ENCODE results near the gene MOB1A. TPM values are rescaled to one million over a fixed set of nuclear protein-coding genes. Genes with fewer than 3 reads are reported as not detected.

Gene MOB1A
- total RNA-seq, 2 experiments from 2014 or later: 163 to 165 TPM

DNA sequence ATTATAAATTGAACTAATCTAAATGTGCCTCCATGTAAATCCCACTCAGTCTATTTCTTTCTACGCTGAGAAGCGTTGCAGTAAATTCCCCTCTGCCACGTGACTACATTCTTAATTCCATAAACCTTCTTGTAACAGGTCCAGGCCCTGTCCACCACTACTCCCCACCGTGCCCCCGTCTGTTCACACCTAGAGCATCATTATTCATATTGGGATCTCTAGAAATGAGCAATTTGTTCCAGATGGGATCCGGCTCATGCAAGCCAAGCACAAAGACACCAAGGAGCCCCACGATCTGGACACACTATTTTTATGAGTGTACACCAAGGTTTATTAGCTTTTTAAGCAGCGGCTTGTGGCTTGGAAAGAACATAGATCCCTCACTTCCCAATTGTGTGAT, 69.1 kb downstream of the MOB1A start:
- H3K27ac Mint-ChIP-seq: no peak overlapping the region
- no peak for DNase-seq

GRCh38 chr2:74107071-74107470, 71.6 kb downstream of the MOB1A start:
- no peaks in the 10 kb centered on the region for H3K4me1 Mint-ChIP-seq
- H3K27me3 Mint-ChIP-seq: no peaks in the 10 kb centered on the region
- peaks cover 2% of the 10 kb centered on the region for H3K36me3 Mint-ChIP-seq (ENCODE audit: low read depth)
- no peak overlapping the region for H3K27ac Mint-ChIP-seq
- no peak for DNase-seq
- ChIA-PET CTCF (no interaction called here), POLR2A (no interaction called here)
- H3K9me3 Mint-ChIP-seq: no peaks in the 10 kb centered on the region
- H3K4me3 Mint-ChIP-seq: no peak overlapping the region

More for the DNA sequence above, 69.1 kb downstream of the MOB1A start:
- POLR2A ChIA-PET: no interaction called here
- peaks cover 2% of the 10 kb centered on the region for H3K36me3 Mint-ChIP-seq (ENCODE audit: low read depth)
- H3K9me3 Mint-ChIP-seq: no peaks in the 10 kb centered on the region
- H3K4me3 Mint-ChIP-seq: no peak overlapping the region
- no peaks in the 10 kb centered on the region for H3K4me1 Mint-ChIP-seq
- peaks cover 4% of the 10 kb centered on the region for H3K27me3 Mint-ChIP-seq
- CTCF ChIA-PET: interaction anchor here (2.9 kb wide), 1 partner anchor 11 kb away, joined by 17 read pairs; no protein-coding TSS in a partner anchor

DNA sequence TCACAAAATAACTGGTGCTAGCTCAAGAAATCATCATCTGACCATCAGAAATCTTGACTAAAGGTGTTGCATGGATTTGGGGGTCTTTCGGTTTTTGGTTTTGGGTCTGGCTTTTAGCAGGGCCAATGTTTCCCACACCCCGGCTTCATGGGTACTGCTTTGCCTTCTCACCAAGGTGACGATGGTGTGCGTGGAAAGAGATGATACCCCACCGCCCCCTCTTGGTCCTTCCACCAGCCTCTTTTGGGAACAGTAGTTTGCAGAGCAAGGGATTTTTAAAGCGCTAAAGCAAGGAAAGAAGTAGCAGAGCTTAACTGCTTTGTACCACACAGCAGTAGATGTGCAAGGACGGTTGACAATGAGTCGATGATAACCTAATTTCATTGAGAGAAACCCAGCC, 73.3 kb downstream of the MOB1A start:
- Mint-ChIP-seq H3K4me1 (no peaks in the 10 kb centered on the region), H3K9me3 (no peaks in the 10 kb centered on the region), H3K27ac (no peak overlapping the region), H3K4me3 (no peak overlapping the region), H3K27me3 (no peaks in the 10 kb centered on the region), H3K36me3 (ENCODE audit: low read depth) (peaks cover 9% of the 10 kb centered on the region)
- ChIA-PET CTCF (interaction anchor here (1.2 kb wide), 1 partner anchor 85 kb away, joined by 3 read pairs; no protein-coding TSS in a partner anchor), POLR2A (no interaction called here)
- DNase-seq: no peak

- no peaks in the 10 kb centered on the region for H3K27me3 Mint-ChIP-seq
- peaks cover 11% of the 10 kb centered on the region for H3K36me3 Mint-ChIP-seq (ENCODE audit: low read depth)
- ChIA-PET POLR2A (no interaction called here), CTCF (interaction anchor here (1.2 kb wide), 1 partner anchor 85 kb away, joined by 3 read pairs; no protein-coding TSS in a partner anchor)
- no peak overlapping the region for H3K27ac Mint-ChIP-seq
- H3K4me3 Mint-ChIP-seq: no peak overlapping the region
- H3K4me1 Mint-ChIP-seq: no peaks in the 10 kb centered on the region
- no peaks in the 10 kb centered on the region for H3K9me3 Mint-ChIP-seq
- no peak for DNase-seq
These were observed 73.8 kb downstream of the MOB1A start for GRCh38 chr2:74104839-74105238.

DNA sequence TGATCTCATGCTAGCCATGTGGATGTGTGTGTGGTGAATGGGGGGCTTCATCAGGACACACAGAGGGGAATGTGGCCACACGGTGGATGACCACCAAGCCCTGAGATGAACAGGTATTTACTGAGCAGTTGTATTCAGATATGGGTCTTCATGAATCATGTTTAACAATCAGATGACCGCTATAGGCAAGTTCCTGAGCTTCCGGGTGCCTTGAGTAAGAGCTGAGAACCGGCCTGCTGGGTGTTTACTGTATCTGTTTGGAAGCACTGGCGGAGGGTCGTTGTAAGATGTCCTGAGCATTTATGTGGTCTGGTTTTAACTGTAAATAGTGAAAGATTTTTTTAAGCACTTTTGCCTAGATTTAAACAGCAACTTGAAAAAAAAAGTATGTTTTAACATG, 74.9 kb downstream of the MOB1A start:
- Mint-ChIP-seq H3K4me1 (no peaks in the 10 kb centered on the region), H3K9me3 (no peaks in the 10 kb centered on the region), H3K36me3 (ENCODE audit: low read depth) (peaks cover 11% of the 10 kb centered on the region), H3K4me3 (no peak overlapping the region), H3K27ac (no peak overlapping the region), H3K27me3 (no peaks in the 10 kb centered on the region)
- DNase-seq: no peak
- POLR2A ChIA-PET: no interaction called here
- CTCF ChIA-PET: interaction anchor here (0.7 to 1.8 kb wide), 2 partner anchors 17 to 24 kb away, joined by 3 to 5 read pairs; no protein-coding TSS in a partner anchor

Other genes starting within 250 kb of the MOB1A start
- gene TET3, start 194.0 kb downstream of the MOB1A start, total RNA-seq: 10 to 100 TPM; 17.9 to 18.8 TPM
- gene BOLA3, start 31.0 kb downstream of the MOB1A start, total RNA-seq: 10 to 100 TPM; 53.3 to 63.2 TPM
- 100 to 1,000 TPM; 129 to 130 TPM for gene MTHFD2, start 19.7 kb upstream of the MOB1A start, total RNA-seq
- gene SLC4A5, start 164.5 kb upstream of the MOB1A start, total RNA-seq: 1 to 10 TPM; 3.0 to 4.3 TPM
- 100 to 1,000 TPM; 106 to 132 TPM for gene DCTN1, start 201.4 kb upstream of the MOB1A start, total RNA-seq
- gene C2orf81, start 242.7 kb upstream of the MOB1A start, total RNA-seq: 1 to 10 TPM; 3.0 to 3.3 TPM
- 10 to 100 TPM; 71.3 to 80.7 TPM for gene WDR54, start 242.9 kb upstream of the MOB1A start, total RNA-seq

Data from activated CD4-positive, alpha-beta T cell treated with anti-CD3 and anti-CD28 coated beads, Interleukin-2, amount 10 ng/mL, durations not matched to agents 7 days and 5 days (primary cell).